Neuronal stem cell (in vitro differentiated cells): ENCODE data around the gene GRIK2.

Source experiments
- DNase-seq: peaks from one replicate; pipeline ENCODE4 v3.0.0-alpha.2; 2013; ENCODE audit warnings: low spot score
- H2AFZ ChIP-seq: one replicate; pipeline ENCODE4 v1.6.1; 2013; ENCODE audit warnings: mild to moderate bottlenecking, low read length, inconsistent platforms
- H2AK5ac ChIP-seq: 2 replicates; pipeline ENCODE4 v1.6.1; 2013; ENCODE audit warnings: low read depth, mild to moderate bottlenecking, inconsistent platforms, low read length, moderate library complexity, mixed read lengths
- H2BK120ac ChIP-seq: 2 replicates; pipeline ENCODE4 v1.6.1; 2013; ENCODE audit warnings: low read depth, mild to moderate bottlenecking, inconsistent platforms, low read length, moderate library complexity, mixed read lengths
- H2BK12ac ChIP-seq: one replicate; pipeline ENCODE4 v1.6.1; 2013; ENCODE audit warnings: low read length, inconsistent platforms
- H2BK15ac ChIP-seq: 2 replicates; pipeline ENCODE4 v1.6.1; 2013; ENCODE audit warnings: mild to moderate bottlenecking, low read length, inconsistent platforms, mixed read lengths
- H2BK5ac ChIP-seq: one replicate; pipeline ENCODE4 v1.6.1; 2013; ENCODE audit warnings: inconsistent platforms, mild to moderate bottlenecking, low read length, moderate library complexity
- H3K14ac ChIP-seq: one replicate; pipeline ENCODE4 v1.6.1; 2013; ENCODE audit warnings: low read length, inconsistent platforms
- H3K18ac ChIP-seq: 2 replicates; pipeline ENCODE4 v1.6.1; 2013; ENCODE audit warnings: low read length, inconsistent platforms
- H3K23ac ChIP-seq: 2 replicates; pipeline ENCODE4 v1.6.1; 2013; ENCODE audit warnings: low read depth, mild to moderate bottlenecking, mixed read lengths, low read length, inconsistent platforms; ENCODE audit not compliant: poor library complexity
- H3K27ac ChIP-seq: replicated peaks from 3 replicates; pipeline ENCODE4 v1.5.1; 2013; ENCODE audit warnings: low read length, inconsistent platforms
- H3K27me3 ChIP-seq, 3 experiments: 2 replicates each; pipeline ENCODE4 v1.6.1; 2013; ENCODE audit warnings: low read length in 3 of 3, mild to moderate bottlenecking in 2 of 3, inconsistent platforms in 1 of 3, low read depth in 1 of 3, mixed read lengths in 1 of 3, moderate library complexity in 1 of 3; ENCODE audit not compliant: control insufficient read depth in 3 of 3, insufficient read depth in 3 of 3
- H3K36me3 ChIP-seq, 2 donors: replicated peaks in 1 of 2; 2 replicates each; pipeline ENCODE4 v1.6.1; 2013; ENCODE audit warnings: low read length in 2 of 2; ENCODE audit not compliant: control insufficient read depth in 2 of 2, insufficient read depth in 2 of 2
- H3K4ac ChIP-seq: 2 replicates; pipeline ENCODE4 v1.6.1; 2013; ENCODE audit warnings: inconsistent platforms, mild to moderate bottlenecking, low read length, moderate library complexity
- H3K4me1 ChIP-seq, 2 donors: 1 replicate in 1 of 2; 2 replicates in 1 of 2; pipeline ENCODE4 v1.6.1; 2013; ENCODE audit warnings: low read length in 2 of 2, low read depth in 1 of 2; ENCODE audit not compliant: control insufficient read depth in 2 of 2, insufficient read depth in 1 of 2
- H3K4me2 ChIP-seq: one replicate; pipeline ENCODE4 v1.6.1; 2013; ENCODE audit warnings: mild to moderate bottlenecking, low read length, inconsistent platforms; ENCODE audit not compliant: insufficient read depth, poor library complexity, severe bottlenecking
- H3K4me3 ChIP-seq, 2 donors: 2 replicates each; pipeline ENCODE4 v1.5.1; 2013; ENCODE audit warnings: low read length in 2 of 2, mild to moderate bottlenecking in 2 of 2, inconsistent platforms in 1 of 2, moderate library complexity in 1 of 2
- H3K79me1 ChIP-seq: one replicate; pipeline ENCODE4 v1.6.1; 2013; ENCODE audit warnings: low read depth, mild to moderate bottlenecking, inconsistent platforms, low read length, moderate library complexity
- H3K9ac ChIP-seq: one replicate; pipeline ENCODE4 v1.6.1; 2013; ENCODE audit warnings: mild to moderate bottlenecking, low read depth, low read length, inconsistent platforms; ENCODE audit not compliant: poor library complexity
- H3K9me3 ChIP-seq, 2 donors: replicated peaks in 1 of 2; 2 replicates each; pipeline versions ENCODE3 to v1.6.1; 2013; ENCODE audit warnings: low read length in 2 of 2, mild to moderate bottlenecking in 2 of 2, inconsistent platforms in 1 of 2, low read depth in 1 of 2, mixed read lengths in 1 of 2, moderate library complexity in 1 of 2; ENCODE audit not compliant: control insufficient read depth in 2 of 2, insufficient read depth in 1 of 2
- H4K8ac ChIP-seq: one replicate; pipeline ENCODE4 v1.6.1; 2013; ENCODE audit warnings: low read depth, mild to moderate bottlenecking, inconsistent platforms, low read length, moderate library complexity
- H4K91ac ChIP-seq: one replicate; pipeline ENCODE4 v1.6.1; 2013; ENCODE audit warnings: low read length, low read depth, mild to moderate bottlenecking, inconsistent platforms; ENCODE audit not compliant: poor library complexity
- WGBS, 2 donors: extraction: QIAGEN DNeasy Blood & Tissue Kit; methylation state at CpG; one replicate each; pipeline ENCODE4 v1.1.7; 2013; ENCODE audit warnings: missing lambda C conversion rate in 2 of 2, mixed read lengths in 1 of 2; ENCODE audit not compliant: insufficient read length in 2 of 2, insufficient replicate concordance in 1 of 2; ENCODE audit errors: extremely low coverage in 2 of 2; 5-methylcytosine and 5-hydroxymethylcytosine counted together

The GRIK2 gene

GRCh38 chr6:102115911-102116310 is 722.4 kb downstream of the GRIK2 start:
- H3K9me3 ChIP-seq = peaks cover 0 to 2% of the 10 kb centered on the region in 2 donors

GRCh38 chr6:102118034-102118433 is 724.5 kb downstream of the GRIK2 start:
- H2AFZ ChIP-seq = no peak overlapping the region
- H2AK5ac ChIP-seq = no peak overlapping the region
- H3K9ac ChIP-seq = no peak overlapping the region
- DNase-seq = no peak
- H2BK15ac ChIP-seq = no peak overlapping the region
- H4K8ac ChIP-seq = no peak overlapping the region
- no peak overlapping the region for H2BK120ac ChIP-seq
- no peak overlapping the region for H2BK12ac ChIP-seq
- no peak overlapping the region for H3K14ac ChIP-seq
- H3K4me3 ChIP-seq = no peak overlapping the region
- H3K18ac ChIP-seq = no peak overlapping the region
- H3K4ac ChIP-seq = no peak overlapping the region
- H3K27ac ChIP-seq = no peak overlapping the region
- H3K79me1 ChIP-seq = no peaks in the 10 kb centered on the region
- WGBS, 2 donors = no CpG with 5 or more reads among the region's 1 CpG
- H3K27me3 ChIP-seq = no peaks in the 10 kb centered on the region
- no peak overlapping the region for H3K4me2 ChIP-seq
- no peak overlapping the region for H2BK5ac ChIP-seq
- no peaks in the 10 kb centered on the region for H3K36me3 ChIP-seq
- H3K4me1 ChIP-seq = no peaks in the 10 kb centered on the region
- no peak overlapping the region for H4K91ac ChIP-seq
- H3K23ac ChIP-seq = no peak overlapping the region
- peaks cover 0 to 2% of the 10 kb centered on the region in 2 donors for H3K9me3 ChIP-seq

More at GRCh38 chr6:102115911-102116310, 722.4 kb downstream of the GRIK2 start:
- Histone ChIP-seq H4K8ac (no peak overlapping the region), H3K4me2 (no peak overlapping the region), H2BK5ac (no peak overlapping the region), H4K91ac (no peak overlapping the region), H3K4ac (no peak overlapping the region), H3K36me3 (no peaks in the 10 kb centered on the region), H2BK15ac (no peak overlapping the region), H2AFZ (no peak overlapping the region), H3K14ac (no peak overlapping the region), H3K18ac (no peak overlapping the region), H3K23ac (no peak overlapping the region), H3K27me3 (no peaks in the 10 kb centered on the region), H2AK5ac (no peak overlapping the region), H2BK120ac (no peak overlapping the region), H3K27ac (no peak overlapping the region), H3K9ac (no peak overlapping the region), H3K4me3 (no peak overlapping the region), H2BK12ac (no peak overlapping the region), H3K79me1 (no peaks in the 10 kb centered on the region), H3K4me1 (no peaks in the 10 kb centered on the region)
- DNase-seq = no peak
- WGBS, 2 donors = no CpG with 5 or more reads among the region's 1 CpG
